Measurements from ENCODE around the gene LHX5.

Gene LHX5

DNA sequence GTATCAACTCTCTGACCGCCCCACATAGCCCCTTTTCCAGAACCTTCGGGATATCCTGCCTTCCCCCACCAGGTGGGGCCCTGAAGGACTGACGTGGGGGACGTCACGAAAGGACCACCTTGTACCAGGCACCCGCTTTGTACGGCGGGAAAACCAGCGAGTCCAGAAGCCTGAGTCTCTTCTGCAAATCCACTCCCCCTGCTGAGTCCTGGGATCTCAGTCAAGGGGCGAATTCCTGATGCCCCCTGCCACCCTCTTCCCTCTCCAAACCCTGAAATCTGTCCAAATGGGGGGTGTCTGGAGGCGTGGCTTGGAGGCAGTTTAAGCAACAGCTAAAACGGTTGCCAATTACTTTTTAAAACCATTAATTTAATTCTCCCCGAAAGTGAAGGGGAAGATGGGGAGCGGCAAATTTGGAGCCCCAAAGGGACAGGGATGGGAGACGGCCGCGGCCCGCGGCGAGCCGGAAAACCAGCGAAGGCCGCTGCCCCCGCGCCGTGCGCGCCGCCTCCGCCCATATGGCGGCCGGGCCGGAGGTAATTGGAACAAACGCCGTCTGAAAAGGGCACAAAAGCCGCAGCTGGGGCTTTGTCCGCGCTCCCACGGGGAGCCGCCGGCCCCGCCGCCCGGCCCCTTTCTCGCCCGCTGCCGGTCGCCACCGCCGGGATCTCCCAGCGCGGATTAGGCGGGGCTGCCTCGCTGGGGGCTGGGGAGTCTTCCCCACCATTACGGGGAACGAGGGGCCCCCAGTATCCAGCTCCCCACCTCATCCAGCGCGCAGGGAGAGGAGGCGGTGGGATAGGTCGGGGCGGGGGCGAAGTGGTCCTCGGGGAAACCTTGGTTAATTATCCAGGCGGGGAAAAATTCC, 6.6 kb downstream of the LHX5 start:
- no peak for DNase-seq

DNA sequence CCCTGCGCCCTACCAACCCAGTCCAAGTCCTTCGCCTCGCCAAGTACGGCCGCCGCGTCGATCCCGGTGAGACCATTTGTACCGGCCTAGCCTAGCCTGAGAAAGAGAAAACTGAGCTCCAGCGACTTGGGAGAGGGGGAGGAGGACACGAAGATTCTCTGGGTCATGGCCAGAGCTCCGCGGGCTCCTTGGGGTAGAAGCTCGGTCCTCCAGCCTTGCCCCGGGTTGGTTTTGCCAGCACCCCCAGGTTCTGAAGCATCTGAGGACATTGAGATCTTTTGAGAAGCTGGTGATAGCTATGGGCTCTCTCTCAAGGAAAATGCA, 7.3 kb downstream of the LHX5 start:
- DNase-seq: no peak

DNA sequence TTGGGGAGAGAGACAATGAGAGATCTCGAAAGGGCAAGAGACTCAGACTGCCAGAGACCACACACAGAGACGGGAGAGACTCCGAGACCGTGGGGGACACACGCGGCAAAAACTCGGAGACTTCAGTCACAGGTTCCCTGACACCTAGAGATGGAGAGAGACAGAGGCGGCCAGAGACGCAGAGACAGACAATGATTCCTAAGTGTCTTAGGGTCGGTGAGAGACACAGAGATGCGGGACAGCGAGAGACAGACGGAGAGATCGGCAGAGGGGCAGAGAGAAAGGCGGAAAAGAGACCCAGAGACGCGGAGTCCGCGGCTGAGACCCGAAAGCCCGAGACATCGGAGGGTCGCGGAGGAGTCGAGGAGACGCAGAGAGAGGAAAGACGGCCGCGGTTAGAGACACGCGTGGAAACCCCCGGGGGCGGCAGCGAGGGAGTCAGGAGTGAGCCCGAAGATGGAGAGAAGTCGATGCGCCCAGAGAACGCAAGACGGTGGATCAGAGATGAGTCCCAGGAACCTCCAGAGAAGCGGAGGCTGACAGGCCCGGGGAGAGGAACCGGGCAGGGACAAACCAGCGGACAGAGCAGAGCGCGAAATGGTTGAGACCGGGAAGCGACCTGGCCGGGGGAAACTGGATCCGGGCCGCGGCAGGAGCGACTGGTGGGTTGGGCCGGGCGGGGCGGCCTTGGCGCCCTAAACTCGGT, 7.8 kb downstream of the LHX5 start:
- DNase-seq: no peak

GRCh38 chr12:113462998-113463745, 8.5 kb downstream of the LHX5 start:
- no peak for DNase-seq

DNA sequence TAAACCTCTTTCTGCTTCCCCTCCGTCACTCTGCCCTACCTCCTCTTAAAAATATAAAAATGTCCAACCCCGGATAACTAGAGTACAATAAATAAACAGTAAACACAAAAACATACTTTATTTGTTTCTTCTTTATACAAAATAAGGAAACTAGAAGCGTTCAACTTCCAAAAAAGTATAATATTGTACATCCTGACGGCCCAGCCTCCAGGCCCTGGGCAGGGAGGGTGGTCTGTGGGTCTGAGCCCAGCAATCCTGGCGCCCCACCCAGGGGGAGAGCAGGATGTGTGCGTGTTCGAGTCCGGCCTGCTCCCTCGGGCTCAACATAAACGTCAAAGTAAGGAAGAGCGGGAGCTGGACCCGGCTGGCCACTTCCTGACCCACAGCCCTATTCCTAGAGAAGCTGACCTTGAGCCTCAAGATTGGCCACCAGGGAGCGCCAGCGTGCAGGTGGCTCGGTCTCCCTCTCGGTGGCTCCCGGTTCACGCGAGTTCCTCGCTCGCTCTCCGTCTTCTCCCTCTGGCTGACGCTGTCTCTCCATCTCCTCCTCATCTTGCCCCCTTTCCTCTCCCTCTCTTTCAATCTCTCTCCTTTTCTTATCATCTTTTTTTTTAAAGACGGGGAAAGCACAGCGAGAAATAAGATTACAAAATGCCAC, 9.4 kb downstream of the LHX5 start:
- DNase-seq: peak; percentile 30

DNA sequence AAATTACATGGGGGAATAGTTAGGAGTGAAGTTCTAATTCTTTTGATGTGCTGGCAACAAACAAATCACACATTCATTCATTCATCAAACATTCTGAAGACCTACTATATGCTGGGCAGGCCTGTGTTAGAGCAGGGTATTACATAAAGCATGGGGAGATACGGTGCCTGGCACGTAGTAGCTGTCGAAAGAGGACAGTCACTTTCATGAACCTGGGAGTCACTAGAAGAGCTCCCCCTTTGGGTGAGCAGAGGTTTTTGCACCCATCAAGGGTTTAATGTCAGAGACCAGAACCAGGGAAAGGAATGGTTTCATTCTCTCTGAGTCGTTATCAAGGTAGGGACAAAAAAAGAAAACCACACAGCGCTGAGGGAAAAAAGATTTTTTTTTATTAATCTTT, 10.0 kb downstream of the LHX5 start:
- no peak for DNase-seq

GRCh38 chr12:113459981-113460380, 11.7 kb downstream of the LHX5 start:
- DNase-seq: no peak

DNA sequence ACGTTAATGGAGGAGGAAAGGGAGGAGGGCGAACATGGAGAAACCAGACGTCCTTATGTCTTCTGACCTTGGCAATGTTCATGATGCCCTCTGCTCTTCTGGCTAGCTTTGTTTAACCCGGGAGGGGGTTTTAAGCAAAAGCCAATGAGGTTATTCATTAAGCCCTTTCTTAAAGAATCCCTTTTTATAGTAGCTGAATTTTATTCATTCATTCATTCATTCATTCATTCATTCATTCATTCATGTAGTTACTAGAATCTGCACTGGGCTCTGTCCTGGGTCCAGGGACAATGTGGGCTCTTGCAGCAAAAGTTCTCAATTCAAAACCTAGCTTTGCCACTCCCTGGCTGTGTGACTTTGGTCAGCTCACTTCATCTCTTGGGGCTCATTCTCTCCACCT, 14.0 kb downstream of the LHX5 start:
- DNase-seq: no peak

DNA sequence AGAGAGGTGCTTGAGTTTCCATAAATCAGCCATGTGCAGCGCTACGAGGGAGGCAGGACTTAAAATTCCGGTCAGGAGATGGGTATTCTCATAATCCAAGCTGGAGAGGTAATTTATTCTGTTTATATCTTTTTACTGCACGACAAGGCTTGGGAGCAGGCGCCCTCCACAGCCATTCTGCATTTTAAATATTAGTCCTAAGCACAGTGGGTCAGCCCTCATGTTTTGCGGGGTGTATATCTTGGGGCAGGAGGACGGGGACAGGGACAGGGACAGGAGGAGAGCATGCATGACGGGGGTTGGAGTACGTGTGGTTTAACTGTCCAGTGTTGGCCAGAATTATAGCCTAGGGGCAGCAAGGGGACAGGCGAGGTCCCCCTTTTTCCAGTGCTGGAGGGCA, 14.5 kb downstream of the LHX5 start:
- DNase-seq: no peak

DNA sequence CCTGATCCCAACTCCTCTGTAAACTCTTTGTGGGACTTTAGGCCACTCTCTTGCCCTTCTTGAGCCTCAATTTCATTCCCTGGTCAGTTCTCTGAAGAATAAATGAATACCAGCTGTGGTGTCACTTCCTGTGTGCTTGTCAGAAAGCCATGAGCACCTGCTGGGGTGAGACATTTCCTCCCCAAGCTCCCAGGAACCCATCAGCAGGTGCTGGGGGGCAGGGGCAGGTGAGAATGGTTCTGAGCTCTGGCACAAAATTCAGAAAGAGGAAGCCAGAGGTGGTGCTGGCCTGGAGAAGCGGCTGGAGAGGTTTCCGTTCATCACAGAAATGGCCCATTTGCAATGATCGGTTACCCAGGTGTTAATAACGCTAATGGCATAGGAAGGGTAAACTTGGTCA, 14.9 kb downstream of the LHX5 start:
- no peak for DNase-seq

- no peak for DNase-seq
These were observed 15.5 kb downstream of the LHX5 start for GRCh38 chr12:113456199-113456598.

DNA sequence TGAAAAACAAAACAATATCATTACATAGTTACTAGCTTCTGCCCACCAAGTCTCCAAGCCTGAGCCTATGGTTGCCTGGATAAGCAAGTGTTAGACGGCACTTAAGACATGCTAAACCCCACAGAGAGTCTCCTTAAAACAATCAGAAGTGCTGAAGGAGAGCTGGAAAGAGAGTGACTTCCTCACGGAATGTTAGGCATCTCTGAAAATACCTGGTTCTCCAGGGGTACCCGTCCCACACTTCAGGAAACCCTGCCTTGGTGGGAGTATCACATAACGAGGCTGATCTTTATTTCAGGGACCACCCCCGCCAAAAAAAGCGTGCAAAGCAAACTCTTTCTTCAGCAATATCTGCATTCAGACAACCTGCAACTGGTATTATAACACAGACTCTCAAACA, 18.3 kb downstream of the LHX5 start:
- no peak for DNase-seq

GRCh38 chr12:113452458-113452857, 19.2 kb downstream of the LHX5 start:
- DNase-seq: no peak

DNA sequence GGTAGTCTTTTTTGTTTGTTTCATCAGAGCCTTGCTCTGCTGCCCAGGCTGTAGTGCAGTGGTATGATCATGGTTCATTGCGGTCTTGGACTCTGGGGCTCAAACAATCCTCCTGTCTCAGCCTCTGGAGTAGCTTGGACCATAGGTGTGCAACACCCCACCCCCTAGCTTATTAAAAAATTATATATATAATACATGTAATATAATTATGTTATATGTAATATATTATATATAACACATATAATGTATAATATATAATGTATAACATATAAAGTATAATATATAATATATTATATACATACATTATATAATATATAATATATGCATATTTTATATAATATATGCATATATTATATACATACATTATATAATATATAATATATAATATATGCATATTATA, 21.8 kb downstream of the LHX5 start:
- DNase-seq: no peak

- DNase-seq: no peak
These were observed 22.4 kb downstream of the LHX5 start for GRCh38 chr12:113449299-113449698.

- no peak for DNase-seq
These were observed 22.8 kb downstream of the LHX5 start for GRCh38 chr12:113448873-113449272.

- no peak for DNase-seq
These were observed 26.0 kb downstream of the LHX5 start for GRCh38 chr12:113445544-113446171.

DNA sequence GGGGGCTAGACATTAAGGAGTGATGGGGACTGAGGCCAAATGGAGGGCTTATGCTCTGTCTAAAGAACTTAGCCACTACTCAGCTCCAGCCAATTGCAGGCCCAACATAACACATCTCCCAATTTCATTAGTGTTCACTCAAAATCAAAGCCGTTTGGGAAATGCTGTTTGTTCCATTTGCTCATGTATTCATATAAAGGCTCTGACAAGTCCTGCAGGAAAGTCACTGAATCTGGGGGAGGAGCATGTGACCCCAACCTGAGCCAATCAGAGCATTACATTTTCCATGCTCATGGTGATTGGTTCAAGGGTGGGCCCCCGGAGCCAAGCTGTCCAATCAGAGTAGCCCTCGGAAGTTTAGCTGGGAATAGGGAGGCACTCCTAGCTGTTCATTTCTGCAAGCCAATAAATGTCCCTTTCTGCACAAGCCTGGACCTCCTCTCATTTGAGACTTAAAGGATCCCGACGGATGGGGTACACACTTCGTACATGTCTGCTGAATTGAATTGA, 28.6 kb downstream of the LHX5 start:
- DNase-seq: no peak

- DNase-seq: no peak
These were observed 30.5 kb downstream of the LHX5 start for GRCh38 chr12:113440947-113441782.

DNA sequence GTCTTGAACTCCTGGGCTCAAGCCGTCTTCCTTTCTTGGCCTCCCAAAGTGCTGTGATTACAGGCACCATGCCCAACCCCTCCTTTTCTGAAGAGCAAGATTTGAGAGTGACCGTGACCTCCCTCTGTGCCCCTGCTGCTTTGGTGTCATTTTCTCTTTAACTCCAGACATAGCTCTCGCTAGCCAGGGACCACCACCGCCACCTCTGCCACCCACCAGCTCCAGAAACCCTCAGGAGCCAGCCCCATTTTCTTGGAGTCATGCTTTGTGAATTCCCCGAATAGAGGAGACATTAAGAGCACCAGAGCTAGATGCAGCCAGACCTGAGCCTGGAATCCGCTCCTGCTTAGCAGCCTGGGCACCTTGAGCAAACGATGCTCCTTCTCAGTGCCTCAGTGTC, 31.3 kb downstream of the LHX5 start:
- DNase-seq: no peak

DNA sequence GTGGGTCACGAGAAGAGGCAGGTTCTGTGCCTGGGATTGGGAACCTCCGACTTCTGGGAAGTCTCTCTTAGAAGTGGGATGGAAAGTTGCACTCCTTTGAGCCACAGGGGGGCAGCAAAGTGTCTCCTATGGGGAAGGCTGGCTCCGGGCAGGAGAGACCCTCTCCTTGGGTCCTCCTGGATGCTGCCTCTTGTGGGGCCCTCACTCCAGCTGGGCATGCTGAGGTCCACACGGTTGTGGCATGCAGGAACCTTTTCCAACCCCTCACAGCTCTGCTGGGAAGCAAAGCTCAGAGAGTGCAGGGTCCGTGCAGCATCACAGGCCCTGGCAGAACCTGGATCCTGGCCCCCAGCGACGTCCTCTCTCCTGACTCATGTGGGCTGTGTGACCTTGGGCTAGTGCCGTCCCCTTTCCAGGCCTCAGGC, 32.1 kb downstream of the LHX5 start:
- no peak for DNase-seq

GRCh38 chr12:113439301-113439597, 32.4 kb downstream of the LHX5 start:
- DNase-seq: no peak

Data from KG1 (cell line).